Measurements from ENCODE around the gene ZNF76.

GRCh38 chr6:35319346-35320030 lies 60.0 kb downstream of the ZNF76 start:
- TF ChIP-seq CTCF (IDR thresholded peaks at IDR 0.05) (no peak), EZH2 (IDR thresholded peaks at IDR 0.05) (no peak)

Data from neural progenitor cell (in vitro differentiated cells).